ENCODE data around the gene TRAPPC12.

- TF ChIP-seq POLR2AphosphoS5 (IDR thresholded peaks at IDR 0.05; ENCODE audit: low read depth, low read length) = no peak
- no peak for TF ChIP-seq POLR2A (IDR thresholded peaks at IDR 0.05; ENCODE audit: low read depth, low read length)
- no peak for TF ChIP-seq TAF1 (IDR thresholded peaks at IDR 0.05; ENCODE audit: borderline replicate concordance, low read depth, low read length)
These were observed 42.1 kb downstream of the TRAPPC12 start for GRCh38 chr2:3421580-3421979.

Data from GM12892 (cell line).